ENCODE measurements around the gene DENND5B. TPM values are rescaled to one million over a fixed set of nuclear protein-coding genes. Genes with fewer than 3 reads are reported as not detected.
A peak's percentile ranks its signal among the peaks of the same experiment; 100 is the strongest.
"Not testable (repeated sequence)": the region's sequence is repeated elsewhere in the genome, so short reads cannot be mapped to it uniquely, and the experiment has no call there.

Gene DENND5B
- total and polyA plus RNA-seq, 2 donors: 2.3 to 2.9 TPM

- not testable (repeated sequence) for H3K36me3 ChIP-seq (ENCODE audit: control insufficient read depth in 2 of 2, insufficient read depth in 2 of 2, low read length in 1 of 2); DNase-seq (ENCODE audit: low read depth in 6 of 9, low spot score in 9 of 9)
- WGBS: 94% methylated on average over 8 of the region's 8 CpGs
Measured at GRCh38 chr12:31377210-31377609, 213.7 kb downstream of the DENND5B start.

GRCh38 chr12:31375422-31375821 is 215.5 kb downstream of the DENND5B start:
- not testable (repeated sequence) for H3K4me1 ChIP-seq (ENCODE audit: control insufficient read depth in 2 of 2, insufficient read depth in 2 of 2, low read length in 2 of 2); H3K27me3 ChIP-seq (ENCODE audit: control insufficient read depth in 2 of 2, insufficient read depth in 1 of 2, low read length in 1 of 2); H3K36me3 ChIP-seq (ENCODE audit: control insufficient read depth in 2 of 2, insufficient read depth in 2 of 2, low read length in 1 of 2); DNase-seq (ENCODE audit: low read depth in 6 of 9, low spot score in 9 of 9); H3K27ac ChIP-seq (ENCODE audit: low read depth in 1 of 2, low read length in 1 of 2); H3K4me3 ChIP-seq (ENCODE audit: low read length in 2 of 2); H3K9me3 ChIP-seq (ENCODE audit: control insufficient read depth in 2 of 2, insufficient read depth in 1 of 2, low read length in 1 of 2)
- 93% methylated on average over 6 of the region's 6 CpGs for WGBS

More at GRCh38 chr12:31377210-31377609, 213.7 kb downstream of the DENND5B start:
- H3K4me1 ChIP-seq (ENCODE audit: control insufficient read depth in 2 of 2, insufficient read depth in 2 of 2, low read length in 2 of 2); H3K27me3 ChIP-seq (ENCODE audit: control insufficient read depth in 2 of 2, insufficient read depth in 1 of 2, low read length in 1 of 2); H3K4me3 ChIP-seq (ENCODE audit: low read length in 2 of 2); H3K27ac ChIP-seq (ENCODE audit: low read depth in 1 of 2, low read length in 1 of 2); H3K9me3 ChIP-seq (ENCODE audit: control insufficient read depth in 2 of 2, insufficient read depth in 1 of 2, low read length in 1 of 2): not testable (repeated sequence)

GRCh38 chr12:31371256-31371620 is 219.7 kb downstream of the DENND5B start:
- H3K9me3 ChIP-seq (ENCODE audit: control insufficient read depth in 2 of 2, insufficient read depth in 1 of 2, low read length in 1 of 2): no peaks in the 10 kb centered on the region
- peaks cover 0 to 12% of the 10 kb centered on the region in 2 donors for H3K4me1 ChIP-seq (ENCODE audit: control insufficient read depth in 2 of 2, insufficient read depth in 2 of 2, low read length in 2 of 2)
- H3K4me3 ChIP-seq (ENCODE audit: low read length in 2 of 2): no peak overlapping the region
- no peak overlapping the region for H3K27ac ChIP-seq (ENCODE audit: low read depth in 1 of 2, low read length in 1 of 2)
- no peak for DNase-seq (ENCODE audit: low read depth in 6 of 9, low spot score in 9 of 9)
- H3K27me3 ChIP-seq (ENCODE audit: control insufficient read depth in 2 of 2, insufficient read depth in 1 of 2, low read length in 1 of 2): no peaks in the 10 kb centered on the region
- H3K36me3 ChIP-seq (ENCODE audit: control insufficient read depth in 2 of 2, insufficient read depth in 2 of 2, low read length in 1 of 2): no peaks in the 10 kb centered on the region
- WGBS: 97% methylated on average over 2 of the region's 2 CpGs

GRCh38 chr12:31370531-31371255 is 220.2 kb downstream of the DENND5B start:
- no peaks in the 10 kb centered on the region for H3K9me3 ChIP-seq (ENCODE audit: control insufficient read depth in 2 of 2, insufficient read depth in 1 of 2, low read length in 1 of 2)
- 83% methylated on average over 10 of the region's 10 CpGs for WGBS
- H3K4me3 ChIP-seq (ENCODE audit: low read length in 2 of 2): no peak overlapping the region
- no peaks in the 10 kb centered on the region for H3K27me3 ChIP-seq (ENCODE audit: control insufficient read depth in 2 of 2, insufficient read depth in 1 of 2, low read length in 1 of 2)
- H3K4me1 ChIP-seq (ENCODE audit: control insufficient read depth in 2 of 2, insufficient read depth in 2 of 2, low read length in 2 of 2): peaks cover 0 to 12% of the 10 kb centered on the region in 2 donors
- H3K36me3 ChIP-seq (ENCODE audit: control insufficient read depth in 2 of 2, insufficient read depth in 2 of 2, low read length in 1 of 2): no peaks in the 10 kb centered on the region
- H3K27ac ChIP-seq (ENCODE audit: low read depth in 1 of 2, low read length in 1 of 2): peak overlapping the region; percentile 27 to 48
- DNase-seq (ENCODE audit: low read depth in 6 of 9, low spot score in 9 of 9): no peak

GRCh38 chr12:31369712-31370521 is 221.0 kb downstream of the DENND5B start:
- no peak for DNase-seq (ENCODE audit: low read depth in 6 of 9, low spot score in 9 of 9)
- WGBS: 92% methylated on average over 21 of the region's 21 CpGs

GRCh38 chr12:31368666-31369361 is 222.1 kb downstream of the DENND5B start:
- no peak overlapping the region for H3K4me3 ChIP-seq (ENCODE audit: low read length in 2 of 2)
- no peaks in the 10 kb centered on the region for H3K36me3 ChIP-seq (ENCODE audit: control insufficient read depth in 2 of 2, insufficient read depth in 2 of 2, low read length in 1 of 2)
- WGBS: 68% methylated on average over 8 of the region's 8 CpGs
- H3K9me3 ChIP-seq (ENCODE audit: control insufficient read depth in 2 of 2, insufficient read depth in 1 of 2, low read length in 1 of 2): no peaks in the 10 kb centered on the region
- H3K27me3 ChIP-seq (ENCODE audit: control insufficient read depth in 2 of 2, insufficient read depth in 1 of 2, low read length in 1 of 2): no peaks in the 10 kb centered on the region
- H3K4me1 ChIP-seq (ENCODE audit: control insufficient read depth in 2 of 2, insufficient read depth in 2 of 2, low read length in 2 of 2): peaks cover 0 to 15% of the 10 kb centered on the region in 2 donors
- no peak overlapping the region for H3K27ac ChIP-seq (ENCODE audit: low read depth in 1 of 2, low read length in 1 of 2)
- DNase-seq (ENCODE audit: low read depth in 6 of 9, low spot score in 9 of 9): no peak

More at GRCh38 chr12:31369712-31370521, 221.0 kb downstream of the DENND5B start:
- no peaks in the 10 kb centered on the region for H3K27me3 ChIP-seq (ENCODE audit: control insufficient read depth in 2 of 2, insufficient read depth in 1 of 2, low read length in 1 of 2)
- H3K27ac ChIP-seq (ENCODE audit: low read depth in 1 of 2, low read length in 1 of 2): peak overlapping the region; percentile 25 to 48
- no peaks in the 10 kb centered on the region for H3K9me3 ChIP-seq (ENCODE audit: control insufficient read depth in 2 of 2, insufficient read depth in 1 of 2, low read length in 1 of 2)
- H3K4me3 ChIP-seq (ENCODE audit: low read length in 2 of 2): no peak overlapping the region
- H3K4me1 ChIP-seq (ENCODE audit: control insufficient read depth in 2 of 2, insufficient read depth in 2 of 2, low read length in 2 of 2): peaks cover 0 to 12% of the 10 kb centered on the region in 2 donors
- H3K36me3 ChIP-seq (ENCODE audit: control insufficient read depth in 2 of 2, insufficient read depth in 2 of 2, low read length in 1 of 2): no peaks in the 10 kb centered on the region

GRCh38 chr12:31366104-31366621 is 224.8 kb downstream of the DENND5B start:
- Histone ChIP-seq H3K4me1 (ENCODE audit: control insufficient read depth in 2 of 2, insufficient read depth in 2 of 2, low read length in 2 of 2) (peaks cover 0 to 35% of the 10 kb centered on the region in 2 donors), H3K4me3 (ENCODE audit: low read length in 2 of 2) (no peak overlapping the region), H3K36me3 (ENCODE audit: control insufficient read depth in 2 of 2, insufficient read depth in 2 of 2, low read length in 1 of 2) (no peaks in the 10 kb centered on the region), H3K27me3 (ENCODE audit: control insufficient read depth in 2 of 2, insufficient read depth in 1 of 2, low read length in 1 of 2) (no peaks in the 10 kb centered on the region), H3K27ac (ENCODE audit: low read depth in 1 of 2, low read length in 1 of 2) (no peak overlapping the region), H3K9me3 (ENCODE audit: control insufficient read depth in 2 of 2, insufficient read depth in 1 of 2, low read length in 1 of 2) (peaks cover 0 to 3% of the 10 kb centered on the region in 2 donors)
- DNase-seq (ENCODE audit: low read depth in 6 of 9, low spot score in 9 of 9): no peak
- 97% methylated on average over 11 of the region's 11 CpGs for WGBS

GRCh38 chr12:31363831-31364230 is 227.1 kb downstream of the DENND5B start:
- WGBS: 96% methylated on average over 2 of the region's 2 CpGs
- no peak overlapping the region for H3K27ac ChIP-seq (ENCODE audit: low read depth in 1 of 2, low read length in 1 of 2)
- peaks cover 0 to 3% of the 10 kb centered on the region in 2 donors for H3K9me3 ChIP-seq (ENCODE audit: control insufficient read depth in 2 of 2, insufficient read depth in 1 of 2, low read length in 1 of 2)
- H3K4me1 ChIP-seq (ENCODE audit: control insufficient read depth in 2 of 2, insufficient read depth in 2 of 2, low read length in 2 of 2): peaks cover 0 to 27% of the 10 kb centered on the region in 2 donors
- no peaks in the 10 kb centered on the region for H3K36me3 ChIP-seq (ENCODE audit: control insufficient read depth in 2 of 2, insufficient read depth in 2 of 2, low read length in 1 of 2)
- no peak for DNase-seq (ENCODE audit: low read depth in 6 of 9, low spot score in 9 of 9)
- H3K4me3 ChIP-seq (ENCODE audit: low read length in 2 of 2): no peak overlapping the region
- H3K27me3 ChIP-seq (ENCODE audit: control insufficient read depth in 2 of 2, insufficient read depth in 1 of 2, low read length in 1 of 2): no peaks in the 10 kb centered on the region
